Fibroblast of lung (primary cell): ENCODE results near the gene TLCD2. TPM values are rescaled to one million over a fixed set of nuclear protein-coding genes. Genes with fewer than 3 reads are reported as not detected.

Experiments used
- DNase-seq, 2 donors: peaks; one replicate each; pipeline versions ENCODE4 v3.0.0 to v3.0.0-alpha.2; 2010; ENCODE audit warnings: low read depth in 2 of 2
- H2AFZ ChIP-seq: 2 replicates; pipeline ENCODE4 v1.5.1; 2012; ENCODE audit warnings: low read length, control low read depth, inconsistent platforms
- H3K27ac ChIP-seq: 2 replicates; pipeline ENCODE4 v1.5.1; 2011; ENCODE audit warnings: low read length, control low read depth; ENCODE audit not compliant: insufficient read depth
- H3K27me3 ChIP-seq: 2 replicates; pipeline ENCODE4 v1.5.1; 2011; ENCODE audit warnings: mild to moderate bottlenecking, low read length; ENCODE audit not compliant: control insufficient read depth, insufficient read depth
- H3K36me3 ChIP-seq: 2 replicates; pipeline ENCODE4 v1.5.1; 2011; ENCODE audit warnings: low read length; ENCODE audit not compliant: control insufficient read depth, insufficient read depth
- H3K4me1 ChIP-seq: 2 replicates; pipeline ENCODE4 v1.5.1; 2011; ENCODE audit warnings: low read length; ENCODE audit not compliant: control insufficient read depth, insufficient read depth; ENCODE audit errors: extremely low read depth
- H3K4me2 ChIP-seq: 2 replicates; pipeline ENCODE4 v1.5.1; 2011; ENCODE audit warnings: low read length, control low read depth; ENCODE audit not compliant: insufficient read depth; ENCODE audit errors: extremely low read depth
- H3K4me3 ChIP-seq, 4 experiments: fragments of 200-600 bp in 1 of 4; sonication (generic) in 1 of 4; replicated peaks in 1 of 4; 2 replicates each; pipeline ENCODE4 v1.5.1; 2011 to 2016; ENCODE audit warnings: low read length in 4 of 4, low read depth in 3 of 4, mild to moderate bottlenecking in 3 of 4, control low read depth in 2 of 4, inconsistent platforms in 1 of 4, mixed read lengths in 1 of 4; ENCODE audit not compliant: insufficient read depth in 1 of 4; ENCODE audit errors: control extremely low read depth in 1 of 4
- H3K79me2 ChIP-seq: 2 replicates; pipeline ENCODE4 v1.5.1; 2012; ENCODE audit warnings: mild to moderate bottlenecking, low read length, inconsistent platforms; ENCODE audit not compliant: control insufficient read depth, insufficient read depth
- H3K9ac ChIP-seq: 2 replicates; pipeline ENCODE4 v1.5.1; 2011; ENCODE audit warnings: mild to moderate bottlenecking, low read length, control low read depth; ENCODE audit not compliant: insufficient read depth
- H3K9me3 ChIP-seq: 2 replicates; pipeline ENCODE4 v1.5.1; 2012; ENCODE audit warnings: low read depth, low read length; ENCODE audit not compliant: control insufficient read depth, insufficient read depth
- H4K20me1 ChIP-seq: 2 replicates; pipeline ENCODE4 v1.5.1; 2011; ENCODE audit warnings: low read length; ENCODE audit not compliant: control insufficient read depth, insufficient read depth; ENCODE audit errors: extremely low read depth
- EZH2 ChIP-seq: IDR thresholded peaks from 2 replicates; pipeline ENCODE4 v1.5.1; 2012; ENCODE audit warnings: low read length, control low read depth, mild to moderate bottlenecking; ENCODE audit errors: missing control alignments
- polyA plus RNA-seq, 2 donors: library from polyadenylated mRNA; depleted of rRNA in 1 of 2; stranded (reverse) in 1 of 2; unstranded in 1 of 2; fragments of >200 nt; gene quantifications; 2 replicates each; pipeline ENCODE4 v1.2.1, GENCODE V29; 2011 to 2012; ENCODE audit warnings: missing spikeins in 1 of 2
- total RNA-seq: library from RNA; depleted of rRNA; stranded (reverse); fragments of >200 nt; gene quantifications from 2 replicates; pipeline ENCODE4 v1.2.1, GENCODE V29; 2014
- TF ChIP-seq, protein P1 (sequence below), 2 donors: IDR thresholded peaks in 1 of 2; conservative IDR thresholded peaks in 1 of 2; 1 replicate in 1 of 2; 2 replicates in 1 of 2; pipeline ENCODE4 v1.5.1; 2011 to 2012; ENCODE audit warnings: low read length in 2 of 2, control low read depth in 1 of 2, inconsistent platforms in 1 of 2, low read depth in 1 of 2, mild to moderate bottlenecking in 1 of 2

Gene TLCD2
- total and polyA plus RNA-seq, 2 donors (not counting 1 experiment from before 2014, with no cell fraction given) = 7.1 to 9.7 TPM

GRCh38 chr17:1726626-1727257, 16.6 kb upstream of the TLCD2 start:
- no peak overlapping the region for H3K27ac ChIP-seq
- H3K4me2 ChIP-seq = no peak overlapping the region
- no peaks in the 10 kb centered on the region for H4K20me1 ChIP-seq
- H2AFZ ChIP-seq = no peak overlapping the region
- H3K27me3 ChIP-seq = no peaks in the 10 kb centered on the region
- H3K36me3 ChIP-seq = peaks cover 12% of the 10 kb centered on the region
- H3K4me1 ChIP-seq = peaks cover 12% of the 10 kb centered on the region
- DNase-seq = no peak
- TF ChIP-seq, protein P1, sequence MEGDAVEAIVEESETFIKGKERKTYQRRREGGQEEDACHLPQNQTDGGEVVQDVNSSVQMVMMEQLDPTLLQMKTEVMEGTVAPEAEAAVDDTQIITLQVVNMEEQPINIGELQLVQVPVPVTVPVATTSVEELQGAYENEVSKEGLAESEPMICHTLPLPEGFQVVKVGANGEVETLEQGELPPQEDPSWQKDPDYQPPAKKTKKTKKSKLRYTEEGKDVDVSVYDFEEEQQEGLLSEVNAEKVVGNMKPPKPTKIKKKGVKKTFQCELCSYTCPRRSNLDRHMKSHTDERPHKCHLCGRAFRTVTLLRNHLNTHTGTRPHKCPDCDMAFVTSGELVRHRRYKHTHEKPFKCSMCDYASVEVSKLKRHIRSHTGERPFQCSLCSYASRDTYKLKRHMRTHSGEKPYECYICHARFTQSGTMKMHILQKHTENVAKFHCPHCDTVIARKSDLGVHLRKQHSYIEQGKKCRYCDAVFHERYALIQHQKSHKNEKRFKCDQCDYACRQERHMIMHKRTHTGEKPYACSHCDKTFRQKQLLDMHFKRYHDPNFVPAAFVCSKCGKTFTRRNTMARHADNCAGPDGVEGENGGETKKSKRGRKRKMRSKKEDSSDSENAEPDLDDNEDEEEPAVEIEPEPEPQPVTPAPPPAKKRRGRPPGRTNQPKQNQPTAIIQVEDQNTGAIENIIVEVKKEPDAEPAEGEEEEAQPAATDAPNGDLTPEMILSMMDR (conservative IDR thresholded peaks at IDR 0.05 in 1 of 2, IDR thresholded peaks at IDR 0.05 in 1 of 2; ENCODE audit: low read depth in 1 of 2, low read length in 2 of 2) = no peak
- TF ChIP-seq EZH2 = no peak
- H3K9me3 ChIP-seq = no peaks in the 10 kb centered on the region
- H3K9ac ChIP-seq = no peak overlapping the region
- peaks cover 5% of the 10 kb centered on the region for H3K79me2 ChIP-seq
- no peak overlapping the region for H3K4me3 ChIP-seq

DNA sequence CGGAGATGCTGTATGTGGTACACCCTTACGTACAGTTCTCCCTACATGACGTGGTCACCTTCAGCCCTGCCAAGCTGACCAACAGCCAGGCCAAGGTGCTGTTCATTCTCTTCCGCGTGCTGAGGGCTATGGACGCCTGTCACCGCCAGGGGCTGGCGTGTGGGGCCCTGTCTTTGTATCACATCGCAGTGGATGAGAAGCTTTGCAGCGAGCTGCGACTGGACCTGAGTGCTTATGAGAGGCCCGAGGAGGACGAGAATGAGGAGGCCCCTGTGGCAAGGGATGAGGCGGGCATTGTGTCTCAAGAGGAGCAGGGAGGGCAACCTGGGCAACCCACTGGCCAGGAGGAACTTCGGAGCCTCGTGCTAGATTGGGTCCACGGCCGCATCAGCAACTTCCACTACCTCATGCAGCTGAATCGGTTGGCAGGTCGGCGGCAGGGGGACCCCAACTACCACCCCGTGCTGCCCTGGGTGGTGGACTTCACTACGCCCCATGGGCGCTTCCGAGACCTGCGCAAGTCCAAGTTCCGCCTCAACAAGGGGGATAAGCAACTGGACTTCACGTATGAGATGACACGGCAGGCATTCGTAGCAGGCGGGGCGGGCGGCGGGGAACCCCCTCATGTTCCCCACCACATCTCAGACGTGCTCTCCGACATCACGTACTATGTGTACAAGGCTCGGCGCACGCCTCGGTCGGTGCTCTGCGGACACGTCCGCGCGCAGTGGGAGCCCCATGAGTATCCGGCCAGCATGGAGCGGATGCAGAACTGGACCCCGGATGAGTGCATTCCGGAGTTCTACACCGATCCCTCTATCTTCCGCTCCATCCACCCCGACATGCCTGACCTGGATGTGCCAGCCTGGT, 15.7 kb upstream of the TLCD2 start:
- Histone ChIP-seq H3K9ac (no peak overlapping the region), H3K4me2 (peak overlapping the region; percentile 75), H3K4me3 (peak overlapping the region in 3 of 4 experiments; percentile 39 to 63 (median 61)), H3K79me2 (peaks cover 5% of the 10 kb centered on the region), H2AFZ (no peak overlapping the region), H3K4me1 (peaks cover 8% of the 10 kb centered on the region), H3K27ac (no peak overlapping the region), H3K27me3 (no peaks in the 10 kb centered on the region), H3K9me3 (no peaks in the 10 kb centered on the region), H3K36me3 (peaks cover 12% of the 10 kb centered on the region), H4K20me1 (no peaks in the 10 kb centered on the region)
- DNase-seq = no peak
- no peak for TF ChIP-seq EZH2

DNA sequence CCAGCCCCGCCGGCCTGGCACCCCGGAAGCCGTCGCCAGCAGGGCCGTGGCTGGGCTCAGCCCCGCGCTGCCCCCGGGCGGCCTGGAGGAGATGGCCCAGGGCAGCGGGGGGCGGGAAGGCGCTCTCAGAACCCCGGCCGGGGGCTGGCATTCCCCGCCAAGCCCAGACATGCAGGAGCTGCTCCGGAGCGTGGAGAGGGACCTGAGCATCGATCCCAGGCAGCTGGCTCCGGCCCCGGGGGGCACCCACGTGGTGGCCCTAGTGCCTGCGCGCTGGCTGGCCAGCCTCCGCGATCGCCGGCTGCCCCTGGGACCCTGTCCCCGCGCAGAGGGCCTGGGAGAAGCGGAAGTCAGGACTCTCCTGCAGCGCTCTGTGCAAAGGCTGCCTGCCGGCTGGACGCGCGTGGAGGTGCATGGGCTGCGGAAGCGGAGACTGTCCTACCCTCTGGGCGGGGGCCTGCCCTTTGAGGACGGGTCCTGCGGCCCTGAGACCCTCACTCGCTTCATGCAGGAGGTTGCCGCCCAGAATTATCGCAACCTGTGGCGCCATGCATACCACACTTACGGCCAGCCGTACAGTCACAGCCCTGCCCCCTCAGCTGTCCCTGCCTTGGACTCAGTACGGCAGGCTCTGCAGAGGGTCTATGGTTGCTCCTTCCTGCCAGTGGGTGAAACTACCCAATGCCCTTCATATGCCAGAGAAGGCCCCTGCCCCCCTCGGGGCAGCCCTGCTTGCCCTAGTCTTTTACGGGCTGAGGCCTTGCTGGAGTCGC, 14.9 kb upstream of the TLCD2 start:
- Histone ChIP-seq H3K27ac (peak overlapping the region; percentile 43), H3K79me2 (peaks cover 5% of the 10 kb centered on the region), H3K4me3 (peak overlapping the region; percentile 39 to 64 (median 62)), H3K9me3 (no peaks in the 10 kb centered on the region), H2AFZ (no peak overlapping the region), H3K9ac (peak overlapping the region; percentile 62), H4K20me1 (no peaks in the 10 kb centered on the region), H3K4me1 (peaks cover 4% of the 10 kb centered on the region), H3K36me3 (peaks cover 12% of the 10 kb centered on the region), H3K4me2 (peak overlapping the region; percentile 75), H3K27me3 (no peaks in the 10 kb centered on the region)
- peak in 1 of 2 donors; percentile 10 for DNase-seq
- TF ChIP-seq EZH2 = no peak
- TF ChIP-seq, protein P1 (conservative IDR thresholded peaks at IDR 0.05 in 1 of 2, IDR thresholded peaks at IDR 0.05 in 1 of 2; ENCODE audit: low read depth in 1 of 2, low read length in 2 of 2) = no peak
